ENCODE results near the gene PCSK5. TPM values are rescaled to one million over a fixed set of nuclear protein-coding genes. Genes with fewer than 3 reads are reported as not detected.
A peak's percentile ranks its signal among the peaks of the same experiment; 100 is the strongest.

PCSK5 gene
- 15.3 TPM for total RNA-seq (2013)
- polyA plus RNA-seq (10 to 100 TPM in 1 of 3 donors, 1 to 10 TPM in 2; 4.8 to 13.0 (median 7.1) TPM), polyA minus RNA-seq (19.5 and 24.2 TPM in 2 replicates), total RNA-seq (19.3 to 53.9 (median 37.6) reads per million in 11 experiments)

DNA sequence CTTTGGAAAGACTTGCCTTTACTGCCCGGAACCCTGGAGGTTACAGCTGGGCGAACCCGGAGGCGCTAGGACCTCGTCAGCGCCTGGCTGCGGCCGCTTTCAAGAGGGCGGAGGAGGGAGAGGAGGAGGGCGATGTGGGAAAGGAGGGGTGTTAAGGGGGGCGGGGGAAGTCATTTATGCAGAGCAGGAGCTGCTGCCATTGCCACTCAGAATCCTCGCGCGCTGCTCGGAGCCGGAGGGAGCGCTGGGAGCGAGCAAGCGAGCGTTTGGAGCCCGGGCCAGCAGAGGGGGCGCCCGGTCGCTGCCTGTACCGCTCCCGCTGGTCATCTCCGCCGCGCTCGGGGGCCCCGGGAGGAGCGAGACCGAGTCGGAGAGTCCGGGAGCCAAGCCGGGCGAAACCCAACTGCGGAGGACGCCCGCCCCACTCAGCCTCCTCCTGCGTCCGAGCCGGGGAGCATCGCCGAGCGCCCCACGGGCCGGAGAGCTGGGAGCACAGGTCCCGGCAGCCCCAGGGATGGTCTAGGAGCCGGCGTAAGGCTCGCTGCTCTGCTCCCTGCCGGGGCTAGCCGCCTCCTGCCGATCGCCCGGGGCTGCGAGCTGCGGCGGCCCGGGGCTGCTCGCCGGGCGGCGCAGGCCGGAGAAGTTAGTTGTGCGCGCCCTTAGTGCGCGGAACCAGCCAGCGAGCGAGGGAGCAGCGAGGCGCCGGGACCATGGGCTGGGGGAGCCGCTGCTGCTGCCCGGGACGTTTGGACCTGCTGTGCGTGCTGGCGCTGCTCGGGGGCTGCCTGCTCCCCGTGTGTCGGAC lies at the start of gene PCSK5:
PCSK5 (plus strand) TSS at position 202 of the 805 bp plus-strand sequence; CDS start at position 711, 509 bp downstream.
- intact Hi-C loops (cut with micrococcal nuclease): loop anchor here in 1 of 2 donors (2.0 to 10.0 kb wide), 2 partner anchors 18 to 504 kb away; partner anchors contain the start of gene RFK
- Histone ChIP-seq H3K4me2 (replicated peaks; ENCODE audit: extremely low read depth, low read length, poor library complexity, severe bottlenecking) (peak within 1 kb of the TSS; percentile 97), H2AFZ (ENCODE audit: insufficient read depth, low read depth, low read length, poor library complexity, severe bottlenecking) (peak within 1 kb of the TSS; percentile 85), H3K27ac (ENCODE audit: low read depth in 1 of 2, low read length in 2 of 2) (peak within 1 kb of the TSS; percentile 68 to 88), H4K20me1 (ENCODE audit: insufficient read depth, low read length) (peaks cover 45% of the 10 kb centered on the region), H3K4me1 (ENCODE audit: control insufficient read depth in 1 of 2, insufficient read depth in 2 of 2, low read length in 2 of 2) (peaks cover 34 to 41% of the 10 kb centered on the region in 2 donors), H3K9me3 (replicated peaks in 1 of 2; ENCODE audit: control insufficient read depth in 1 of 2, insufficient read depth in 1 of 2, low read length in 2 of 2) (no peaks in the 10 kb centered on the region), H3K79me2 (ENCODE audit: insufficient read depth, low read length) (peaks cover 28% of the 10 kb centered on the region), H3K36me3 (replicated peaks in 1 of 2; ENCODE audit: control insufficient read depth in 1 of 2, insufficient read depth in 2 of 2, low read length in 2 of 2) (no peaks in the 10 kb centered on the region), H3K4me3 (replicated peaks in 1 of 3; ENCODE audit: low read depth in 2 of 3, low read length in 3 of 3) (peak within 1 kb of the TSS; percentile 82 to 99 (median 95)), H3K27me3 (ENCODE audit: control insufficient read depth in 2 of 2, insufficient read depth in 2 of 2, low read length in 2 of 2) (peaks cover 0 to 11% of the 10 kb centered on the region in 2 donors), H3K9ac (ENCODE audit: insufficient read depth, low read length, poor library complexity, severe bottlenecking) (peak within 1 kb of the TSS; percentile 76)
- Mint-ChIP-seq H3K27me3 (ENCODE audit: low read depth in 3 of 3) (peaks cover 6 to 20% (median 13%) of the 10 kb centered on the region in 3 donors), H3K4me1 (peaks cover 42% of the 10 kb centered on the region), H3K27ac (peak within 1 kb of the TSS; percentile 85 to 98 (median 95)), H3K36me3 (peaks cover 6 to 9% of the 10 kb centered on the region in 2 donors), H3K9me3 (peaks cover 0 to 4% (median 0%) of the 10 kb centered on the region in 7 donors), H3K4me3 (peak within 1 kb of the TSS; percentile 97 to 98)
- TF ChIP-seq, protein P1, sequence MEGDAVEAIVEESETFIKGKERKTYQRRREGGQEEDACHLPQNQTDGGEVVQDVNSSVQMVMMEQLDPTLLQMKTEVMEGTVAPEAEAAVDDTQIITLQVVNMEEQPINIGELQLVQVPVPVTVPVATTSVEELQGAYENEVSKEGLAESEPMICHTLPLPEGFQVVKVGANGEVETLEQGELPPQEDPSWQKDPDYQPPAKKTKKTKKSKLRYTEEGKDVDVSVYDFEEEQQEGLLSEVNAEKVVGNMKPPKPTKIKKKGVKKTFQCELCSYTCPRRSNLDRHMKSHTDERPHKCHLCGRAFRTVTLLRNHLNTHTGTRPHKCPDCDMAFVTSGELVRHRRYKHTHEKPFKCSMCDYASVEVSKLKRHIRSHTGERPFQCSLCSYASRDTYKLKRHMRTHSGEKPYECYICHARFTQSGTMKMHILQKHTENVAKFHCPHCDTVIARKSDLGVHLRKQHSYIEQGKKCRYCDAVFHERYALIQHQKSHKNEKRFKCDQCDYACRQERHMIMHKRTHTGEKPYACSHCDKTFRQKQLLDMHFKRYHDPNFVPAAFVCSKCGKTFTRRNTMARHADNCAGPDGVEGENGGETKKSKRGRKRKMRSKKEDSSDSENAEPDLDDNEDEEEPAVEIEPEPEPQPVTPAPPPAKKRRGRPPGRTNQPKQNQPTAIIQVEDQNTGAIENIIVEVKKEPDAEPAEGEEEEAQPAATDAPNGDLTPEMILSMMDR (IDR thresholded peaks at IDR 0.05): no peak
- DNase-seq: peak; percentile 83 to 85 (median 83)
- under 1% methylated on average over 83 of the region's 83 CpGs for WGBS (ENCODE audit: insufficient coverage)

DNA sequence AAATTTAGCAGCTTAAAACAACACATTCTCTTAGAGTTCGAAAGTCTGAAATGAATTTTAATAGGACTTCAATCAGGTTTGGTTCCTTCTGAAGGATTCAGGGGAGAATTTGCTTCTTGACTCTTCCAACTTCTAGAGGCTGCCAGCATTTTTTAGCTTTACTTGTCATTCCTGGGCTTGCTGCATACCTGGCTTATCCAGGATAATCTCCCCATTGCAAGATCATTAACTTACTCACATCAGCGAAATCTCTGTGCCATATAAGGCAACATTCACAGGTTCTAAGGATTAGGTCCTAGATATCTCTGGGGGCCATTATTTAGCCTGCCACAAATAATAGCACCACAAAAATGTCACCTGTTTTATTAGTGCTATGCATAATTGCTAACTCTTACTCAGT lies 46.2 kb upstream of the PCSK5 start:
- Histone ChIP-seq H3K4me2 (replicated peaks; ENCODE audit: extremely low read depth, low read length, poor library complexity, severe bottlenecking) (no peak overlapping the region), H3K27ac (ENCODE audit: low read depth in 1 of 2, low read length in 2 of 2) (no peak overlapping the region), H3K27me3 (ENCODE audit: control insufficient read depth in 2 of 2, insufficient read depth in 2 of 2, low read length in 2 of 2) (no peaks in the 10 kb centered on the region), H4K20me1 (ENCODE audit: insufficient read depth, low read length) (no peaks in the 10 kb centered on the region), H3K4me3 (replicated peaks in 1 of 3; ENCODE audit: low read depth in 2 of 3, low read length in 3 of 3) (no peak overlapping the region), H3K9ac (ENCODE audit: insufficient read depth, low read length, poor library complexity, severe bottlenecking) (no peak overlapping the region), H3K4me1 (ENCODE audit: control insufficient read depth in 1 of 2, insufficient read depth in 2 of 2, low read length in 2 of 2) (no peaks in the 10 kb centered on the region), H2AFZ (ENCODE audit: insufficient read depth, low read depth, low read length, poor library complexity, severe bottlenecking) (no peak overlapping the region), H3K36me3 (replicated peaks in 1 of 2; ENCODE audit: control insufficient read depth in 1 of 2, insufficient read depth in 2 of 2, low read length in 2 of 2) (no peaks in the 10 kb centered on the region), H3K79me2 (ENCODE audit: insufficient read depth, low read length) (no peaks in the 10 kb centered on the region), H3K9me3 (replicated peaks in 1 of 2; ENCODE audit: control insufficient read depth in 1 of 2, insufficient read depth in 1 of 2, low read length in 2 of 2) (peaks cover 0 to 3% of the 10 kb centered on the region in 2 donors)
- Mint-ChIP-seq H3K4me3 (no peak overlapping the region), H3K36me3 (no peaks in the 10 kb centered on the region), H3K27me3 (ENCODE audit: low read depth in 3 of 3) (peaks cover 0 to 2% (median 1%) of the 10 kb centered on the region in 3 donors), H3K4me1 (no peaks in the 10 kb centered on the region), H3K9me3 (peaks cover 0 to 9% (median 5%) of the 10 kb centered on the region in 7 donors), H3K27ac (no peak overlapping the region)
- 83% methylated on average over 1 of the region's 2 CpGs for WGBS (ENCODE audit: insufficient coverage)
- TF ChIP-seq, protein P1 (IDR thresholded peaks at IDR 0.05): no peak
- intact Hi-C loops (cut with micrococcal nuclease): no loop called here
- DNase-seq: no peak
